HepG2 (cell line): ENCODE results near the gene LPIN3.

Source experiments
- RNF219 ChIP-seq: sonication (generic); formaldehyde crosslinking; IDR thresholded peaks from 2 replicates; pipeline ENCODE4 v1.5.0; 2020; ENCODE audit warnings: mild to moderate bottlenecking, missing genetic modification reagents
- ZFYVE20 ChIP-seq: sonication (generic); formaldehyde crosslinking; IDR thresholded peaks from 2 replicates; pipeline ENCODE4 v1.8.0; 2023; ENCODE audit warnings: low read depth, mild to moderate bottlenecking, moderate library complexity, missing genetic modification reagents, borderline replicate concordance
- ZNF121 ChIP-seq: sonication (generic); formaldehyde crosslinking; IDR thresholded peaks from 2 replicates; pipeline ENCODE4 v1.5.0; 2020; ENCODE audit warnings: mild to moderate bottlenecking, missing genetic modification reagents
- ZNF274 ChIP-seq: sonication (generic); formaldehyde crosslinking; IDR thresholded peaks from 2 replicates; pipeline ENCODE4 v1.5.1; 2020; ENCODE audit warnings: mild to moderate bottlenecking, missing genetic modification reagents
- ZNF746 ChIP-seq: sonication (generic); formaldehyde crosslinking; IDR thresholded peaks from 2 replicates; pipeline ENCODE4 v1.8.0; 2022; ENCODE audit warnings: mild to moderate bottlenecking, missing genetic modification reagents
- TF ChIP-seq, protein P1 (sequence below): sonication (generic); formaldehyde crosslinking; IDR thresholded peaks from 2 replicates; pipeline ENCODE4 v1.5.0; 2020; ENCODE audit warnings: mild to moderate bottlenecking, missing genetic modification reagents, moderate library complexity
- TF ChIP-seq, protein P2 (sequence below): sonication (generic); formaldehyde crosslinking; IDR thresholded peaks from 2 replicates; pipeline ENCODE4 v1.5.1; 2020; ENCODE audit warnings: mild to moderate bottlenecking, missing genetic modification reagents, borderline replicate concordance
- TF ChIP-seq, protein P3 (sequence below), 2 experiments: sonication (generic) in 1 of 2; formaldehyde crosslinking in 1 of 2; IDR thresholded peaks; 2 replicates each; pipeline versions ENCODE4 v1.5.1 to v1.6.1; 2011 to 2020; ENCODE audit warnings: borderline replicate concordance in 1 of 2, low read depth in 1 of 2, low read length in 1 of 2, mild to moderate bottlenecking in 1 of 2, missing genetic modification reagents in 1 of 2, moderate library complexity in 1 of 2
- TF ChIP-seq, protein P4 (sequence below): sonication (generic); formaldehyde crosslinking; IDR thresholded peaks from 2 replicates; pipeline ENCODE4 v1.4.0; 2020; ENCODE audit warnings: missing genetic modification reagents

- TF ChIP-seq, protein P1, sequence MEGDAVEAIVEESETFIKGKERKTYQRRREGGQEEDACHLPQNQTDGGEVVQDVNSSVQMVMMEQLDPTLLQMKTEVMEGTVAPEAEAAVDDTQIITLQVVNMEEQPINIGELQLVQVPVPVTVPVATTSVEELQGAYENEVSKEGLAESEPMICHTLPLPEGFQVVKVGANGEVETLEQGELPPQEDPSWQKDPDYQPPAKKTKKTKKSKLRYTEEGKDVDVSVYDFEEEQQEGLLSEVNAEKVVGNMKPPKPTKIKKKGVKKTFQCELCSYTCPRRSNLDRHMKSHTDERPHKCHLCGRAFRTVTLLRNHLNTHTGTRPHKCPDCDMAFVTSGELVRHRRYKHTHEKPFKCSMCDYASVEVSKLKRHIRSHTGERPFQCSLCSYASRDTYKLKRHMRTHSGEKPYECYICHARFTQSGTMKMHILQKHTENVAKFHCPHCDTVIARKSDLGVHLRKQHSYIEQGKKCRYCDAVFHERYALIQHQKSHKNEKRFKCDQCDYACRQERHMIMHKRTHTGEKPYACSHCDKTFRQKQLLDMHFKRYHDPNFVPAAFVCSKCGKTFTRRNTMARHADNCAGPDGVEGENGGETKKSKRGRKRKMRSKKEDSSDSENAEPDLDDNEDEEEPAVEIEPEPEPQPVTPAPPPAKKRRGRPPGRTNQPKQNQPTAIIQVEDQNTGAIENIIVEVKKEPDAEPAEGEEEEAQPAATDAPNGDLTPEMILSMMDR, result no peak
- TF ChIP-seq ZNF274 (CRISPR knock-in tag) (no peak), ZFYVE20 (CRISPR knock-in tag) (no peak), RNF219 (CRISPR knock-in tag) (no peak), ZNF121 (no peak), ZNF746 (CRISPR knock-in tag) (no peak)
- TF ChIP-seq, protein P2, sequence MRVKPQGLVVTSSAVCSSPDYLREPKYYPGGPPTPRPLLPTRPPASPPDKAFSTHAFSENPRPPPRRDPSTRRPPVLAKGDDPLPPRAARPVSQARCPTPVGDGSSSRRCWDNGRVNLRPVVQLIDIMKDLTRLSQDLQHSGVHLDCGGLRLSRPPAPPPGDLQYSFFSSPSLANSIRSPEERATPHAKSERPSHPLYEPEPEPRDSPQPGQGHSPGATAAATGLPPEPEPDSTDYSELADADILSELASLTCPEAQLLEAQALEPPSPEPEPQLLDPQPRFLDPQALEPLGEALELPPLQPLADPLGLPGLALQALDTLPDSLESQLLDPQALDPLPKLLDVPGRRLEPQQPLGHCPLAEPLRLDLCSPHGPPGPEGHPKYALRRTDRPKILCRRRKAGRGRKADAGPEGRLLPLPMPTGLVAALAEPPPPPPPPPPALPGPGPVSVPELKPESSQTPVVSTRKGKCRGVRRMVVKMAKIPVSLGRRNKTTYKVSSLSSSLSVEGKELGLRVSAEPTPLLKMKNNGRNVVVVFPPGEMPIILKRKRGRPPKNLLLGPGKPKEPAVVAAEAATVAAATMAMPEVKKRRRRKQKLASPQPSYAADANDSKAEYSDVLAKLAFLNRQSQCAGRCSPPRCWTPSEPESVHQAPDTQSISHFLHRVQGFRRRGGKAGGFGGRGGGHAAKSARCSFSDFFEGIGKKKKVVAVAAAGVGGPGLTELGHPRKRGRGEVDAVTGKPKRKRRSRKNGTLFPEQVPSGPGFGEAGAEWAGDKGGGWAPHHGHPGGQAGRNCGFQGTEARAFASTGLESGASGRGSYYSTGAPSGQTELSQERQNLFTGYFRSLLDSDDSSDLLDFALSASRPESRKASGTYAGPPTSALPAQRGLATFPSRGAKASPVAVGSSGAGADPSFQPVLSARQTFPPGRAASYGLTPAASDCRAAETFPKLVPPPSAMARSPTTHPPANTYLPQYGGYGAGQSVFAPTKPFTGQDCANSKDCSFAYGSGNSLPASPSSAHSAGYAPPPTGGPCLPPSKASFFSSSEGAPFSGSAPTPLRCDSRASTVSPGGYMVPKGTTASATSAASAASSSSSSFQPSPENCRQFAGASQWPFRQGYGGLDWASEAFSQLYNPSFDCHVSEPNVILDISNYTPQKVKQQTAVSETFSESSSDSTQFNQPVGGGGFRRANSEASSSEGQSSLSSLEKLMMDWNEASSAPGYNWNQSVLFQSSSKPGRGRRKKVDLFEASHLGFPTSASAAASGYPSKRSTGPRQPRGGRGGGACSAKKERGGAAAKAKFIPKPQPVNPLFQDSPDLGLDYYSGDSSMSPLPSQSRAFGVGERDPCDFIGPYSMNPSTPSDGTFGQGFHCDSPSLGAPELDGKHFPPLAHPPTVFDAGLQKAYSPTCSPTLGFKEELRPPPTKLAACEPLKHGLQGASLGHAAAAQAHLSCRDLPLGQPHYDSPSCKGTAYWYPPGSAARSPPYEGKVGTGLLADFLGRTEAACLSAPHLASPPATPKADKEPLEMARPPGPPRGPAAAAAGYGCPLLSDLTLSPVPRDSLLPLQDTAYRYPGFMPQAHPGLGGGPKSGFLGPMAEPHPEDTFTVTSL (CRISPR knock-in tag), result no peak
- TF ChIP-seq, protein P3, sequence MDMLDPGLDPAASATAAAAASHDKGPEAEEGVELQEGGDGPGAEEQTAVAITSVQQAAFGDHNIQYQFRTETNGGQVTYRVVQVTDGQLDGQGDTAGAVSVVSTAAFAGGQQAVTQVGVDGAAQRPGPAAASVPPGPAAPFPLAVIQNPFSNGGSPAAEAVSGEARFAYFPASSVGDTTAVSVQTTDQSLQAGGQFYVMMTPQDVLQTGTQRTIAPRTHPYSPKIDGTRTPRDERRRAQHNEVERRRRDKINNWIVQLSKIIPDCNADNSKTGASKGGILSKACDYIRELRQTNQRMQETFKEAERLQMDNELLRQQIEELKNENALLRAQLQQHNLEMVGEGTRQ (IDR thresholded peaks at IDR 0.05; ENCODE audit: low read depth, low read length), result no peak
- TF ChIP-seq, protein P3 (CRISPR knock-in tag; IDR thresholded peaks at IDR 0.05; ENCODE audit: borderline replicate concordance), result no peak
- TF ChIP-seq, protein P4, sequence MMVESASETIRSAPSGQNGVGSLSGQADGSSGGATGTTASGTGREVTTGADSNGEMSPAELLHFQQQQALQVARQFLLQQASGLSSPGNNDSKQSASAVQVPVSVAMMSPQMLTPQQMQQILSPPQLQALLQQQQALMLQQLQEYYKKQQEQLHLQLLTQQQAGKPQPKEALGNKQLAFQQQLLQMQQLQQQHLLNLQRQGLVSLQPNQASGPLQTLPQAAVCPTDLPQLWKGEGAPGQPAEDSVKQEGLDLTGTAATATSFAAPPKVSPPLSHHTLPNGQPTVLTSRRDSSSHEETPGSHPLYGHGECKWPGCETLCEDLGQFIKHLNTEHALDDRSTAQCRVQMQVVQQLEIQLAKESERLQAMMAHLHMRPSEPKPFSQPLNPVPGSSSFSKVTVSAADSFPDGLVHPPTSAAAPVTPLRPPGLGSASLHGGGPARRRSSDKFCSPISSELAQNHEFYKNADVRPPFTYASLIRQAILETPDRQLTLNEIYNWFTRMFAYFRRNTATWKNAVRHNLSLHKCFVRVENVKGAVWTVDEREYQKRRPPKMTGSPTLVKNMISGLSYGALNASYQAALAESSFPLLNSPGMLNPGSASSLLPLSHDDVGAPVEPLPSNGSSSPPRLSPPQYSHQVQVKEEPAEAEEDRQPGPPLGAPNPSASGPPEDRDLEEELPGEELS (CRISPR knock-in tag), result no peak
Observed at GRCh38 chr20:41398408-41398807, 57.8 kb downstream of the LPIN3 start.
